SK-N-SH (cell line): Measurements from ENCODE around the gene AATF. TPM values are rescaled to one million over a fixed set of nuclear protein-coding genes. Genes with fewer than 3 reads are reported as not detected.

Experiments used
- CTCF ChIA-PET: fragments of 300-600, 350-600 bp; formaldehyde crosslinking; extraction: SDS; loops from one replicate; lab custom pipeline; 2021; lab: Yijun Ruan, JAX
- POLR2A ChIA-PET: fragments of 350-600 bp; sonication (Branson Sonifier 250); formaldehyde crosslinking; extraction: SDS; loops from one replicate; lab custom pipeline; 2020; ENCODE audit warnings: antibody characterized with exemption, inconsistent platforms; lab: Yijun Ruan, JAX
- DNase-seq: peaks from one replicate; pipeline ENCODE4 v3.0.0; 2012
- H2AFZ ChIP-seq: fragments of 200-600 bp; sonication (generic); 2 replicates; pipeline ENCODE4 v1.8.1; 2016; ENCODE audit warnings: antibody characterized with exemption, mild to moderate bottlenecking, low read depth
- H3F3A ChIP-seq: fragments of 200-600 bp; sonication (generic); replicated peaks from 2 replicates; pipeline ENCODE3; 2016; ENCODE audit warnings: antibody characterized with exemption, mild to moderate bottlenecking; ENCODE audit not compliant: insufficient read depth
- H3K27ac ChIP-seq, 2 experiments: fragments of 200-500 bp in 1 of 2; fragments of 200-600 bp in 1 of 2; sonication (Bioruptor generic) in 1 of 2; sonication (generic), shearing (Covaris generic) in 1 of 2; 2 replicates each; pipeline versions ENCODE4 v1.5.1 to v1.6.1; 2014 to 2016; ENCODE audit warnings: low read depth in 2 of 2, inconsistent platforms in 1 of 2, low read length in 1 of 2, mild to moderate bottlenecking in 1 of 2, mixed read lengths in 1 of 2
- H3K27me3 ChIP-seq: fragments of 200-600 bp; sonication (generic), shearing (Covaris generic); 2 replicates; pipeline ENCODE4 v1.6.1; 2016; ENCODE audit warnings: mixed run types; ENCODE audit not compliant: insufficient read depth
- H3K36me3 ChIP-seq, 2 experiments: fragments of 200-500 bp in 1 of 2; fragments of 200-600 bp in 1 of 2; sonication (Bioruptor generic) in 1 of 2; sonication (generic) in 1 of 2; replicated peaks in 1 of 2; 2 replicates each; pipeline versions ENCODE3 to v1.5.1; 2014 to 2016; ENCODE audit warnings: low read length in 1 of 2, mild to moderate bottlenecking in 1 of 2; ENCODE audit not compliant: insufficient read depth in 2 of 2, control insufficient read depth in 1 of 2
- H3K4me1 ChIP-seq, 2 experiments: fragments of 200-500 bp in 1 of 2; fragments of 200-600 bp in 1 of 2; sonication (Bioruptor generic) in 1 of 2; sonication (generic), shearing (Covaris generic) in 1 of 2; 2 replicates each; pipeline versions ENCODE4 v1.5.1 to v1.6.1; 2014 to 2016; ENCODE audit warnings: low read depth in 1 of 2, low read length in 1 of 2, mixed run types in 1 of 2; ENCODE audit not compliant: insufficient read depth in 2 of 2, control insufficient read depth in 1 of 2
- H3K4me2 ChIP-seq: fragments of 200-600 bp; sonication (generic), shearing (Covaris generic); 2 replicates; pipeline ENCODE4 v1.6.1; 2017; ENCODE audit warnings: mixed run types
- H3K4me3 ChIP-seq, 2 experiments: fragments of 200-500 bp in 1 of 2; fragments of 200-600 bp in 1 of 2; sonication (Bioruptor generic) in 1 of 2; sonication (generic), shearing (Covaris generic) in 1 of 2; 2 replicates each; pipeline versions ENCODE4 v1.5.1 to v1.8.1; 2014 to 2016; ENCODE audit warnings: low read depth in 2 of 2, inconsistent platforms in 1 of 2, low read length in 1 of 2, mild to moderate bottlenecking in 1 of 2, mixed read lengths in 1 of 2, moderate library complexity in 1 of 2
- H3K79me2 ChIP-seq: fragments of 200-600 bp; sonication (generic); 2 replicates; pipeline ENCODE4 v1.8.1; 2017; ENCODE audit warnings: mild to moderate bottlenecking; ENCODE audit not compliant: insufficient read depth
- H3K9ac ChIP-seq: fragments of 200-600 bp; sonication (generic); 2 replicates; pipeline ENCODE4 v1.6.1; 2017; ENCODE audit warnings: mixed run types
- H3K9me2 ChIP-seq: fragments of 200-600 bp; sonication (generic); 2 replicates; pipeline ENCODE4 v1.6.1; 2017; ENCODE audit warnings: mixed run types
- H3K9me3 ChIP-seq: fragments of 200-600 bp; sonication (generic); 2 replicates; pipeline ENCODE4 v1.6.1; 2017; ENCODE audit warnings: mixed run types, mild to moderate bottlenecking, moderate library complexity
- H4K20me1 ChIP-seq: fragments of 200-600 bp; sonication (generic); 2 replicates; pipeline ENCODE4 v1.6.1; 2017; ENCODE audit warnings: mild to moderate bottlenecking, mixed run types; ENCODE audit not compliant: insufficient read depth
- ELF1 ChIP-seq: IDR thresholded peaks from 2 replicates; pipeline ENCODE4 v1.4.0; 2012
- GATA2 ChIP-seq: sonication (generic); formaldehyde crosslinking; IDR thresholded peaks from 2 replicates; pipeline ENCODE4 v1.5.0; 2020; ENCODE audit warnings: mild to moderate bottlenecking, missing genetic modification reagents
- MEF2A ChIP-seq: IDR thresholded peaks from 2 replicates; pipeline ENCODE4 v1.4.0; 2012; ENCODE audit warnings: low read depth, borderline replicate concordance
- NRF1 ChIP-seq: IDR thresholded peaks from 2 replicates; pipeline ENCODE4 v1.6.1; 2012; ENCODE audit warnings: low read depth, mild to moderate bottlenecking, low read length
- RXRA ChIP-seq: IDR thresholded peaks from 2 replicates; pipeline ENCODE4 v1.4.0; 2012; ENCODE audit warnings: low read depth, mild to moderate bottlenecking, borderline replicate concordance
- SIN3A ChIP-seq: IDR thresholded peaks from 2 replicates; pipeline ENCODE4 v1.6.1; 2012; ENCODE audit warnings: low read depth, mild to moderate bottlenecking, low read length, moderate library complexity, borderline replicate concordance
- TAF1 ChIP-seq: IDR thresholded peaks from 2 replicates; pipeline ENCODE4 v1.6.1; 2012; ENCODE audit warnings: low read depth, mild to moderate bottlenecking, low read length, moderate library complexity, borderline replicate concordance
- TEAD4 ChIP-seq: IDR thresholded peaks from 2 replicates; pipeline ENCODE4 v1.4.0; 2012; ENCODE audit warnings: mild to moderate bottlenecking, borderline replicate concordance; ENCODE audit not compliant: insufficient read depth
- WGBS: methylation state at CpG from one replicate; pipeline ENCODE4 v1.1.6; 2017; ENCODE audit warnings: low lambda C conversion rate; 5-methylcytosine and 5-hydroxymethylcytosine counted together
- polyA plus RNA-seq, 3 experiments: library from polyadenylated mRNA; depleted of rRNA; stranded (reverse); fragments of >200 nt; gene quantifications; 2 replicates each; pipeline ENCODE4 v1.2.3, GENCODE V29; 2012
- TF ChIP-seq, protein P1 (sequence below): fragments of 150-350 bp; IDR thresholded peaks from 2 replicates; pipeline ENCODE4 v1.6.1; 2017; ENCODE audit warnings: antibody characterized with exemption, low read length, low read depth, borderline replicate concordance
- TF ChIP-seq, protein P2 (sequence below): IDR thresholded peaks from 2 replicates; pipeline ENCODE4 v1.4.0; 2012; ENCODE audit warnings: low read depth, borderline replicate concordance
- TF ChIP-seq, protein P3 (sequence below): IDR thresholded peaks from 2 replicates; pipeline ENCODE4 v1.4.0; 2012; ENCODE audit warnings: low read depth, borderline replicate concordance

AATF gene
- polyA plus RNA-seq, 1 of the 3 experiments (the other 2 are of a cell fraction) = 18.8 TPM

DNA sequence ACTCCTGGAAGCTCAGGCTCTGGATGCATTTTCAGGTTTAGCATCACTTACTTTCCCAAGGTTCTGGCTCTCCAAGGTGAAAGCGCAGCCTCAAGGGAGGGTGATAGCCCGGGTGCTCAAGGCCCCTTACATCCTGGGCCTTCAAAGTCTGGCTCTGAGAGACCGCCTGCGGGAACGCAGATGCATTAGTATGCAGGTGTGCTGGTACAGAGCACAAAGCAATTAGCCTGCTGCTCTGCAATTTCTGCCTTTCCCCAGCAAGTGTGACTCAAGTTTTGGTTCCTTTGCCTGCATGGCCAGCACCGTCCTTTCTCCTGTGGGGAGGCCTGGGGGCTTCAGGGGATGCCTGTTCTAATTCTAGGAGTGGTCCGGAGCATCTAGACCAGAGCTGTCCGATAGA is 116.2 kb downstream of the AATF start:
- Histone ChIP-seq H3K4me3 (no peak overlapping the region), H3K9ac (no peak overlapping the region), H3K36me3 (no peaks in the 10 kb centered on the region), H3K27ac (no peak overlapping the region), H3K4me2 (no peak overlapping the region), H4K20me1 (no peaks in the 10 kb centered on the region), H3K9me2 (no peaks in the 10 kb centered on the region), H3K9me3 (no peaks in the 10 kb centered on the region), H3K4me1 (peaks cover 0 to 12% of the 10 kb centered on the region in 2 experiments; a peak in 1 of 4 replicates), H3K27me3 (no peaks in the 10 kb centered on the region), H3F3A (no peaks in the 10 kb centered on the region), H3K79me2 (no peaks in the 10 kb centered on the region), H2AFZ (no peak overlapping the region)
- ChIA-PET POLR2A (no interaction called here), CTCF (interaction anchor here (1.2 to 6.0 kb wide), 2 partner anchors 14 to 18 kb away, joined by 3 to 36 read pairs; no protein-coding TSS in a partner anchor)
- TF ChIP-seq, protein P1, sequence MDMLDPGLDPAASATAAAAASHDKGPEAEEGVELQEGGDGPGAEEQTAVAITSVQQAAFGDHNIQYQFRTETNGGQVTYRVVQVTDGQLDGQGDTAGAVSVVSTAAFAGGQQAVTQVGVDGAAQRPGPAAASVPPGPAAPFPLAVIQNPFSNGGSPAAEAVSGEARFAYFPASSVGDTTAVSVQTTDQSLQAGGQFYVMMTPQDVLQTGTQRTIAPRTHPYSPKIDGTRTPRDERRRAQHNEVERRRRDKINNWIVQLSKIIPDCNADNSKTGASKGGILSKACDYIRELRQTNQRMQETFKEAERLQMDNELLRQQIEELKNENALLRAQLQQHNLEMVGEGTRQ = no peak
- TF ChIP-seq MEF2A (no peak), GATA2 (CRISPR knock-in tag) (no peak), ELF1 (no peak)
- 76% methylated on average over 8 of the region's 8 CpGs for WGBS
- no peak for DNase-seq

DNA sequence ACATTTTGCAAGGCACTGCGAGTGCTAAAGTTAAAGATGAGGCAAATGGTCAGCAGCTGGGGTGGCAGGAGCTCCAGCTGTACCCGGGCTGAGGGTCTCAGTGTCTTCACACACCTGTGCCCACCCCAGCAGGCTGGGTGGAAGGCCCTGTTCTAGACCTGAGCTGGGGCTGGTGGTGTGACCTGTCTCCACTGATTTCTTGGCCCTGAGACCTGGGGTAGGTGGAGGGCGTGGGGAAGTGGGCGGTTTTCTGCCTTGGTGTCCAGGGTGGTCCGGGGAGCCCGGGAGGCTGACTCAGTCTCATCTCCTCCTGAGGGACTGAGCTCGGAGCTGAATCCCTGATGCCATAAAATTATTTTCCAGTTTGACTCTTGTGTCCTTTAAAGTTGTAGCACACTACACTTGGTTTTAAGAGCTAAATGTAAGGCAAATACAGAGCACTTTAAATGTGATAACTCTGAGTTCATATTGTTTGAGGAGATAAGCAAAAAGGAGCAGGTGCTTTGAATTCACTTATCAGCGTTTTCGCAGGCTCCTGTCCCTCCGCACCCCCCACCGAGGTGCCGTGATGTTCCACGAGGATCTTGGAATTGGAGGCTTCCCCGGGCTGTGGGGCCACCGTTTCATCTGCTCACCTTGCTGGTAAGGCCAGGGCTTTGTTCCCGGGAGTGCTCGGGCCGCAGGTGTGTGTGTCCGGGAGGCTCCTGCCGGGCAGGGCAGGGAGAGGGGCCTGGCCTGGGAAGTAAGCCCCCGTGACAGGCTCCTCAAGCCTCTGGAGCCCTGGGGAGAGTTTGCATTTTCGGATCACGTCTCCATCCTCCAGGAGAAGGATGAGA is 117.0 kb downstream of the AATF start:
- Histone ChIP-seq H3K4me2 (no peak overlapping the region), H3K4me1 (peaks cover 0 to 12% of the 10 kb centered on the region in 2 experiments; a peak in 1 of 4 replicates), H3K27me3 (no peaks in the 10 kb centered on the region), H3K36me3 (no peaks in the 10 kb centered on the region), H3K79me2 (no peaks in the 10 kb centered on the region), H3K4me3 (no peak overlapping the region), H3K9ac (no peak overlapping the region), H3K9me3 (no peaks in the 10 kb centered on the region), H4K20me1 (no peaks in the 10 kb centered on the region), H3F3A (no peaks in the 10 kb centered on the region), H3K27ac (no peak overlapping the region), H3K9me2 (no peaks in the 10 kb centered on the region), H2AFZ (no peak overlapping the region)
- 78% methylated on average over 16 of the region's 23 CpGs for WGBS
- ChIA-PET CTCF (interaction anchor here (1.2 to 6.0 kb wide), 2 partner anchors 15 to 19 kb away, joined by 3 to 36 read pairs; no protein-coding TSS in a partner anchor), POLR2A (no interaction called here)
- DNase-seq = no peak
- TF ChIP-seq MEF2A (no peak), ELF1 (no peak), TAF1 (no peak), RXRA (no peak), TEAD4 (no peak), SIN3A (no peak), NRF1 (no peak)
- TF ChIP-seq, protein P2, sequence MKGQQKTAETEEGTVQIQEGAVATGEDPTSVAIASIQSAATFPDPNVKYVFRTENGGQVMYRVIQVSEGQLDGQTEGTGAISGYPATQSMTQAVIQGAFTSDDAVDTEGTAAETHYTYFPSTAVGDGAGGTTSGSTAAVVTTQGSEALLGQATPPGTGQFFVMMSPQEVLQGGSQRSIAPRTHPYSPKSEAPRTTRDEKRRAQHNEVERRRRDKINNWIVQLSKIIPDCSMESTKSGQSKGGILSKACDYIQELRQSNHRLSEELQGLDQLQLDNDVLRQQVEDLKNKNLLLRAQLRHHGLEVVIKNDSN = no peak
- TF ChIP-seq, protein P3, sequence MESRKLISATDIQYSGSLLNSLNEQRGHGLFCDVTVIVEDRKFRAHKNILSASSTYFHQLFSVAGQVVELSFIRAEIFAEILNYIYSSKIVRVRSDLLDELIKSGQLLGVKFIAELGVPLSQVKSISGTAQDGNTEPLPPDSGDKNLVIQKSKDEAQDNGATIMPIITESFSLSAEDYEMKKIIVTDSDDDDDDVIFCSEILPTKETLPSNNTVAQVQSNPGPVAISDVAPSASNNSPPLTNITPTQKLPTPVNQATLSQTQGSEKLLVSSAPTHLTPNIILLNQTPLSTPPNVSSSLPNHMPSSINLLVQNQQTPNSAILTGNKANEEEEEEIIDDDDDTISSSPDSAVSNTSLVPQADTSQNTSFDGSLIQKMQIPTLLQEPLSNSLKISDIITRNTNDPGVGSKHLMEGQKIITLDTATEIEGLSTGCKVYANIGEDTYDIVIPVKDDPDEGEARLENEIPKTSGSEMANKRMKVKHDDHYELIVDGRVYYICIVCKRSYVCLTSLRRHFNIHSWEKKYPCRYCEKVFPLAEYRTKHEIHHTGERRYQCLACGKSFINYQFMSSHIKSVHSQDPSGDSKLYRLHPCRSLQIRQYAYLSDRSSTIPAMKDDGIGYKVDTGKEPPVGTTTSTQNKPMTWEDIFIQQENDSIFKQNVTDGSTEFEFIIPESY = no peak
